Central memory CD8-positive, alpha-beta T cell (primary cell): ENCODE results near the gene HIBADH.
A peak's percentile ranks its signal among the peaks of the same experiment; 100 is the strongest.

ENCODE experiments used
- ATAC-seq: fragments of 150-1000 bp; cut with Tn5 transposase; replicated peaks from 2 replicates; pipeline ENCODE4 v1.10.0; 2022; ENCODE audit warnings: mild to moderate bottlenecking, moderate FRiP score, moderate number of reproducible peaks; ENCODE audit not compliant: poor library complexity, severe bottlenecking; ENCODE audit errors: extremely low read depth
- DNase-seq, 2 donors: peaks; one replicate each; pipeline ENCODE4 v3.0.0; 2021; ENCODE audit warnings: low spot score in 2 of 2
- H3K27ac Mint-ChIP-seq: one replicate; pipeline ENCODE4 v1.8.0; 2022; ENCODE audit warnings: low read depth, mild to moderate bottlenecking, moderate library complexity, mixed read lengths
- H3K27me3 Mint-ChIP-seq: one replicate; pipeline ENCODE4 v1.8.0; 2022; ENCODE audit warnings: mixed read lengths
- H3K36me3 Mint-ChIP-seq: one replicate; pipeline ENCODE4 v1.8.0; 2022; ENCODE audit warnings: mild to moderate bottlenecking, moderate library complexity, mixed read lengths; ENCODE audit not compliant: insufficient read depth
- H3K4me1 Mint-ChIP-seq: one replicate; pipeline ENCODE4 v1.8.0; 2022; ENCODE audit warnings: mixed read lengths
- H3K4me3 Mint-ChIP-seq: one replicate; pipeline ENCODE4 v1.8.0; 2022; ENCODE audit warnings: mild to moderate bottlenecking, moderate library complexity, mixed read lengths
- H3K9me3 Mint-ChIP-seq: one replicate; pipeline ENCODE4 v1.8.0; 2022; ENCODE audit warnings: mixed read lengths

HIBADH gene

GRCh38 chr7:27671675-27672074, 9.0 kb upstream of the HIBADH start:
- Mint-ChIP-seq H3K27ac (no peak overlapping the region), H3K4me1 (no peaks in the 10 kb centered on the region), H3K9me3 (no peaks in the 10 kb centered on the region), H3K27me3 (peaks cover 25% of the 10 kb centered on the region), H3K36me3 (peaks cover 3% of the 10 kb centered on the region), H3K4me3 (no peak overlapping the region)
- DNase-seq, result no peak
- no peak for ATAC-seq

DNA sequence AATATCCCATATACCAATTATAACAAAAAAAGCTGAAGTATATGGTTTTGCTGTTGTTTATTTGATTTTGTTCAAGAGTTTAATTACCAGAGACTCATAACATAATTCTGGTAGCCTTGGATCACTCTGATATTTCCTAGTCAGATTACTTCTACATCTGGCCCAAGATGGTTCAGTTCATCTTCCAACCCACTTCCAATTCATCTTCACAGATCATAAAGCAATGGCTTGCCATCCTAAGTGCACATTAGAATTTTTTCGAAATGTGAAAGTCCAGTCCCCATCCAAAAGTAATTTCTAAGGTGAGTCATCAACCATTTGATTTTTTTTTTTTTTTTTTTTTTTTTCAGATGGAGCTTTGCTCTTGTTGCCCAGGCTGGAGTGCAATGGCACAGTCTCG, 8.0 kb upstream of the HIBADH start:
- Mint-ChIP-seq H3K4me3 (no peak overlapping the region), H3K36me3 (peaks cover 3% of the 10 kb centered on the region)

DNA sequence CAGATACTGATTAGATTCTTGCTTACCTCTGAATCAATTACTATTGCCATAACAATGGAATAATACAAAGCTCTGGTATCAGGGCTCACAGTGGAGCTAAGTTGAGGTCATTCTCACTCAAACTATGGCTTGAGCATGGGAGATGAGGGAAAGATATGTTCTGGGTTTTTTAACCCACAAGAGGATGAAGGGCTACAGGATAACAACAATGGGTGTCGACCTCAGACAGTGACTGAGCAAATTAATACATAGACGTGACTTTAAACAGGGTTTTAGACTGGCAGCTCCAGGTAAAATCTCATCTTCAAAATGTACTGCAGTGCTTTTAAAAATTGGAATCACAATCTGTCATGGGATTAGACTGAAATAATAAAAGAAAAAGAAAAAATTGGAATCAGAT, 7.5 kb upstream of the HIBADH start:
- peaks cover 25% of the 10 kb centered on the region for H3K27me3 Mint-ChIP-seq
- no peaks in the 10 kb centered on the region for H3K4me1 Mint-ChIP-seq
- H3K27ac Mint-ChIP-seq, result no peak overlapping the region
- peaks cover 5% of the 10 kb centered on the region for H3K36me3 Mint-ChIP-seq
- H3K4me3 Mint-ChIP-seq, result no peak overlapping the region
- ATAC-seq (no peak), DNase-seq (no peak)
- H3K9me3 Mint-ChIP-seq, result no peaks in the 10 kb centered on the region

More for the DNA sequence above, 8.0 kb upstream of the HIBADH start:
- no peaks in the 10 kb centered on the region for H3K4me1 Mint-ChIP-seq
- peaks cover 25% of the 10 kb centered on the region for H3K27me3 Mint-ChIP-seq
- ATAC-seq (no peak), DNase-seq (no peak)
- H3K27ac Mint-ChIP-seq, result no peak overlapping the region
- H3K9me3 Mint-ChIP-seq, result no peaks in the 10 kb centered on the region

GRCh38 chr7:27665531-27665930, 2.8 kb upstream of the HIBADH start:
- Mint-ChIP-seq H3K27ac (no peak overlapping the region), H3K4me3 (no peak overlapping the region), H3K4me1 (no peaks in the 10 kb centered on the region)

DNA sequence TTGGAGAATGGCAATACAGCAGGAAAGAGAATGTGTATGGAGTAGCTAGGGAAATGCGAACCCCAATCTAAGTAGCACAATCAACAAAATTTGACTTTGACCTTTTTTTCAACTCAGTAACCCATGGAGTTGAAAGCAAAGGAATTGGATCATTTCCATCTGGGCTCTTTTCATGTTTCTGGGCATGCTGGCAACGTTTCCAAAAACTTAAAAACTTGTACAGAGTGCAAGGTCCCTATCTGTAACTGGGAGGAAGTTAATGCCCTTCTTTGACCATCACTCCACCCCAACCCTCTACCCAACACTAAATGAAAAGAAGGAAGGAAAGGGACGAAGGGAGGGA, 1.3 kb upstream of the HIBADH start:
- Mint-ChIP-seq H3K4me3 (peak overlapping the region; percentile 78), H3K36me3 (peaks cover 12% of the 10 kb centered on the region), H3K27me3 (no peaks in the 10 kb centered on the region), H3K4me1 (no peaks in the 10 kb centered on the region), H3K27ac (peak overlapping the region; percentile 85), H3K9me3 (no peaks in the 10 kb centered on the region)
- DNase-seq (no peak), ATAC-seq (no peak)

More at GRCh38 chr7:27665531-27665930, 2.8 kb upstream of the HIBADH start:
- H3K27me3 Mint-ChIP-seq, result peaks cover 7% of the 10 kb centered on the region
- peaks cover 12% of the 10 kb centered on the region for H3K36me3 Mint-ChIP-seq
- DNase-seq (no peak), ATAC-seq (no peak)
- H3K9me3 Mint-ChIP-seq, result no peaks in the 10 kb centered on the region

- peak overlapping the region; percentile 78 for H3K4me3 Mint-ChIP-seq
- no peaks in the 10 kb centered on the region for H3K9me3 Mint-ChIP-seq
- no peaks in the 10 kb centered on the region for H3K27me3 Mint-ChIP-seq
- H3K4me1 Mint-ChIP-seq, result no peaks in the 10 kb centered on the region
- H3K27ac Mint-ChIP-seq, result peak overlapping the region; percentile 85
- DNase-seq (peak in 1 of 2 donors; percentile 15), ATAC-seq (no peak)
- peaks cover 10% of the 10 kb centered on the region for H3K36me3 Mint-ChIP-seq
Measured at GRCh38 chr7:27661811-27662489, 733 bp downstream of the HIBADH start.

GRCh38 chr7:27656724-27657123, 6.0 kb downstream of the HIBADH start:
- no peak for ATAC-seq
- H3K4me1 Mint-ChIP-seq, result peaks cover 7% of the 10 kb centered on the region
- no peak overlapping the region for H3K27ac Mint-ChIP-seq
- no peaks in the 10 kb centered on the region for H3K9me3 Mint-ChIP-seq
- H3K36me3 Mint-ChIP-seq, result peaks cover under 1% of the 10 kb centered on the region
- no peak for DNase-seq
- H3K4me3 Mint-ChIP-seq, result no peak overlapping the region
- no peaks in the 10 kb centered on the region for H3K27me3 Mint-ChIP-seq

DNA sequence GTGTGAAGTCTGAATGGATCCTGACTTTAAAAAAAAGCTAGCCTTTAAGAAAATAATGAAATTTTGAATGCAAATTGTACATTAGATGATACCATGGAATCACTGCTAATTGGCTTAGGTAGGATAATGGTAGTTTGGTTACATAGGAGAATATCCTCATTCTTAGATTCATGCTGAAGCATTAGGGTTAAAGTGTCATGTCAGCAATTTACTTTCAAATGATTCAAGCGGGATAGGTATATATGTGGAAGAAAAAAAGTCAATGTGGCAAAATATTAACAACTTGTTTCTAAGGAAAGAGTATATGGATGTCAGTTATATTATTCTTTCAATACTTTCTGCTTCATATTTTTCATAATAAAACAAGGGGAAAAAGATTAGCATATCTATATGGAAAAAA, 7.5 kb downstream of the HIBADH start:
- no peak for ATAC-seq
- H3K27me3 Mint-ChIP-seq, result no peaks in the 10 kb centered on the region
- H3K9me3 Mint-ChIP-seq, result no peaks in the 10 kb centered on the region
- H3K36me3 Mint-ChIP-seq, result no peaks in the 10 kb centered on the region
- no peak for DNase-seq
- H3K4me3 Mint-ChIP-seq, result no peak overlapping the region
- H3K4me1 Mint-ChIP-seq, result peaks cover 7% of the 10 kb centered on the region
- H3K27ac Mint-ChIP-seq, result no peak overlapping the region

DNA sequence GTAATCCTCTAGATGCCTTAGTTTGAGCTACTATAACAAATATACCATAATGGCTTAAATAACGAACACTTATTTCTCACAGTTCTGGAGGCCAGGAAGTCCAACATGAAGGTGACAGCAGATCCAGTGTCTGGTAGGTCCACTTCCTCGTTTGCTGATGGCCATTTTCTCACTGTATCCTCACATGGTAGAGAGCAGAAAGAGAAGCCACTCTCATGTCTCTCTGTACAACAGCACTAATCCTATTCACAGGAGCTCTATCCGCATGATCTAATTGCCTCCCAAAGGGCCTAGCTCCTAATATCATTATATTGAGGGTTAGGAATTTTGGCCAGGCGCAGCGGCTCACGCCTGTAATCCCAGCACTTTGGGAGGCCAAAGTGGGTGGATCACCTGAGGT, 10.2 kb downstream of the HIBADH start:
- ATAC-seq (no peak), DNase-seq (no peak)
- Mint-ChIP-seq H3K9me3 (no peaks in the 10 kb centered on the region), H3K4me1 (peaks cover 7% of the 10 kb centered on the region), H3K27ac (no peak overlapping the region), H3K27me3 (no peaks in the 10 kb centered on the region), H3K36me3 (no peaks in the 10 kb centered on the region), H3K4me3 (no peak overlapping the region)

DNA sequence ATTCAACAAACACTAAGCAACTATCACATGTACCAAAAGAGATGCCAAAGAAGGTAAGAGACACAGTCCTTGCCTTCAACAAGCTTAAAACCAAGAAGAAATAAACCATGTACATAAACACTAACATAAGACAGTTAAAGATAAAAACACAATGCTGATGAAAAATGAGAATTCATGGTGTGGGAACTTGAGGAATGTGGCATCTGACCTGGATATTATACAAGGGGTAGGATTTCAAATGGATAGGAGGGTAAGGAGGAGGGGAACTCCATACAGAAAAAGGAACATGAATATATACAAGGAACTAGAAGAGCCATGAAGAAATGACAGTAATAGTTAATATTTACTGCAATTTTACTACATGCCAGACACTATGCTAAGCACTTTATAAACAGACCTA, 11.0 kb downstream of the HIBADH start:
- peaks cover 7% of the 10 kb centered on the region for H3K4me1 Mint-ChIP-seq
- no peak for DNase-seq
- H3K27ac Mint-ChIP-seq, result no peak overlapping the region
- no peak for ATAC-seq
- H3K9me3 Mint-ChIP-seq, result no peaks in the 10 kb centered on the region
- no peaks in the 10 kb centered on the region for H3K36me3 Mint-ChIP-seq
- no peak overlapping the region for H3K4me3 Mint-ChIP-seq
- H3K27me3 Mint-ChIP-seq, result no peaks in the 10 kb centered on the region

DNA sequence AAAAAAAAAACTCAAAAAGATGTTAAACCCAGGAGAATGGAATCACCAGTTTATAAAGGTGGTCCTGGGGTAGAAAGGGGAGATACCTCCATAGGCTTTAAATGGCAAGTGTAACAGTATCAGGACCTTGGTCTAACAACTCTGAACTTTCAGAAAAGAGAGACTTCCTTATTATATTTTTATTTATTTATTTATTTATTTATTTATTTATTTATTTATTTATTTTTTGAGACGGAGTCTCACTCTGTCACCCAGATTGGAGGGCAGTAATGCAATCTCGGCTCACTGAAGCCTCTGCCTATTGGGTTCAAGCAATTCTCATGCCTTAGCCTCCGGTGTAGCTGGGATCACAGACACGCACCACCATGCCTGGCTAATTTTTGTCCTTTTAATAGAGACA, 12.4 kb downstream of the HIBADH start:
- no peaks in the 10 kb centered on the region for H3K9me3 Mint-ChIP-seq
- no peaks in the 10 kb centered on the region for H3K27me3 Mint-ChIP-seq
- H3K4me3 Mint-ChIP-seq, result no peak overlapping the region
- H3K27ac Mint-ChIP-seq, result no peak overlapping the region
- DNase-seq, result no peak
- no peaks in the 10 kb centered on the region for H3K36me3 Mint-ChIP-seq
- H3K4me1 Mint-ChIP-seq, result peaks cover 7% of the 10 kb centered on the region
- ATAC-seq, result no peak

GRCh38 chr7:27647489-27647888, 15.2 kb downstream of the HIBADH start:
- Mint-ChIP-seq H3K27me3 (no peaks in the 10 kb centered on the region), H3K4me3 (no peak overlapping the region), H3K27ac (no peak overlapping the region), H3K9me3 (no peaks in the 10 kb centered on the region), H3K36me3 (peaks cover 2% of the 10 kb centered on the region), H3K4me1 (peaks cover 7% of the 10 kb centered on the region)
- ATAC-seq (no peak), DNase-seq (no peak)

DNA sequence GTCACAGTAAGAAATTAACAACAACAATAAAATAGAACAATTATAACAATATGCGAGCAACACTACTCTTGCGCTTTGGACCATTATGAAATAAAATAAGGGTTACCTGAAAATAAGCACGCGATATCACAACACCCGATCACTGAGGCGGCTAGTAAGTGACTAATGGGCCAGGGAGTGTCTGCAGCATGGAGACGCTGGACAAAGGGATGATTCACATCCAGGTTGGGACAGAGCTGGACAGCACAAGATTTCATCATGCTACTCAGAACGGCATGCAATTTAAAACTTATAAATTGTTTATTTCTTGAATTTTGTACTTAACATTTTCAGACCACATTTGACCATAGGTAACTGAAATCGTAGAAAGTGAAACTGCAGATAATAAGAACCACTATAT, 15.6 kb downstream of the HIBADH start:
- DNase-seq, result no peak
- H3K36me3 Mint-ChIP-seq, result peaks cover 2% of the 10 kb centered on the region

More for the DNA sequence above, 15.6 kb downstream of the HIBADH start:
- Mint-ChIP-seq H3K27me3 (no peaks in the 10 kb centered on the region), H3K27ac (no peak overlapping the region), H3K4me3 (no peak overlapping the region), H3K9me3 (no peaks in the 10 kb centered on the region), H3K4me1 (peaks cover 3% of the 10 kb centered on the region)
- ATAC-seq, result no peak
